ENCODE results near the gene CEMIP2.

CEMIP2 gene

GRCh38 chr9:71758785-71759184 lies 9.5 kb downstream of the CEMIP2 start:
- H3K27ac ChIP-seq, result peak overlapping the region; percentile 69
- TF ChIP-seq CTCF (IDR thresholded peaks at IDR 0.05) (no peak), ZFX (IDR thresholded peaks at IDR 0.05; ENCODE audit: borderline replicate concordance) (no peak)

GRCh38 chr9:71758277-71758676 lies 10.0 kb downstream of the CEMIP2 start:
- H3K27ac ChIP-seq, result peak overlapping the region; percentile 69
- TF ChIP-seq ZFX (IDR thresholded peaks at IDR 0.05; ENCODE audit: borderline replicate concordance) (no peak), CTCF (IDR thresholded peaks at IDR 0.05) (no peak)

GRCh38 chr9:71756753-71757152 lies 11.6 kb downstream of the CEMIP2 start:
- TF ChIP-seq CTCF (IDR thresholded peaks at IDR 0.05) (no peak), ZFX (IDR thresholded peaks at IDR 0.05; ENCODE audit: borderline replicate concordance) (no peak)
- H3K27ac ChIP-seq, result no peak overlapping the region

- no peak overlapping the region for H3K27ac ChIP-seq
- no peak for TF ChIP-seq ZFX (IDR thresholded peaks at IDR 0.05; ENCODE audit: borderline replicate concordance)
- no peak for TF ChIP-seq CTCF (IDR thresholded peaks at IDR 0.05)
Observed at GRCh38 chr9:71755869-71756268, 12.4 kb downstream of the CEMIP2 start.

- H3K27ac ChIP-seq, result no peak overlapping the region
- TF ChIP-seq CTCF (IDR thresholded peaks at IDR 0.05) (no peak), ZFX (IDR thresholded peaks at IDR 0.05; ENCODE audit: borderline replicate concordance) (no peak)
Observed at GRCh38 chr9:71755230-71755629, 13.1 kb downstream of the CEMIP2 start.

- no peak overlapping the region for H3K27ac ChIP-seq
- TF ChIP-seq CTCF (IDR thresholded peaks at IDR 0.05) (no peak), ZFX (IDR thresholded peaks at IDR 0.05; ENCODE audit: borderline replicate concordance) (no peak)
Observed at GRCh38 chr9:71754151-71754550, 14.2 kb downstream of the CEMIP2 start.

- no peak overlapping the region for H3K27ac ChIP-seq
- TF ChIP-seq ZFX (IDR thresholded peaks at IDR 0.05; ENCODE audit: borderline replicate concordance) (no peak), CTCF (IDR thresholded peaks at IDR 0.05) (no peak)
Observed at GRCh38 chr9:71752928-71753327, 15.4 kb downstream of the CEMIP2 start.

All from 22Rv1 (cell line).